ENCODE measurements around the gene ADGRL1.
"Not testable (repeated sequence)": the region's sequence is repeated elsewhere in the genome, so short reads cannot be mapped to it uniquely, and the experiment has no call there.

The ADGRL1 gene

GRCh38 chr19:14158276-14159023 is 47.5 kb downstream of the ADGRL1 start:
- DNase-seq: no peak

GRCh38 chr19:14156971-14157717 is 48.8 kb downstream of the ADGRL1 start:
- DNase-seq: no peak

GRCh38 chr19:14156122-14156521 is 49.8 kb downstream of the ADGRL1 start:
- DNase-seq: no peak

- DNase-seq: no peak
Measured at GRCh38 chr19:14155371-14155770, 50.6 kb downstream of the ADGRL1 start.

- no peak for DNase-seq
Measured at GRCh38 chr19:14152713-14153112, 53.3 kb downstream of the ADGRL1 start.

GRCh38 chr19:14150770-14151661 is 55.0 kb downstream of the ADGRL1 start:
- no peak for DNase-seq

- no peak for DNase-seq
Measured at GRCh38 chr19:14150041-14150769, 55.8 kb downstream of the ADGRL1 start.

GRCh38 chr19:14149509-14149994 is 56.4 kb downstream of the ADGRL1 start:
- DNase-seq: no peak

GRCh38 chr19:14148751-14149410 is 57.1 kb downstream of the ADGRL1 start:
- DNase-seq: no peak

- no peak for DNase-seq
Measured at GRCh38 chr19:14147797-14148605, 58.0 kb downstream of the ADGRL1 start.

GRCh38 chr19:14146789-14147216 is 59.2 kb downstream of the ADGRL1 start:
- DNase-seq: no peak

- not testable (repeated sequence) for DNase-seq
Measured at GRCh38 chr19:14146169-14146568, 59.8 kb downstream of the ADGRL1 start.

- DNase-seq: no peak
Measured at GRCh38 chr19:14145381-14145780, 60.6 kb downstream of the ADGRL1 start.

- DNase-seq: no peak
Measured at GRCh38 chr19:14142262-14143190, 63.4 kb downstream of the ADGRL1 start.

GRCh38 chr19:14141041-14141440 is 64.9 kb downstream of the ADGRL1 start:
- no peak for DNase-seq

GRCh38 chr19:14139944-14140343 is 66.0 kb downstream of the ADGRL1 start:
- no peak for DNase-seq

- no peak for DNase-seq
Measured at GRCh38 chr19:14138576-14139265, 67.2 kb downstream of the ADGRL1 start.

- DNase-seq: peak; percentile 100
Measured at GRCh38 chr19:14136509-14137281, 69.3 kb downstream of the ADGRL1 start, which contains the start of gene ASF1B. TSS of gene ASF1B (minus strand) at chr19:14136589. CDS start at chr19:14136456, 133 bp downstream.

Measured in DMS 273 treated with DMSO at 0.1 percent for 48 hours (cell line).